MM.1S (cell line): ENCODE measurements around the gene IL3.

ENCODE experiments used
- DNase-seq: peaks from one replicate; pipeline ENCODE4 v3.0.0-alpha.2; 2015
- H2AFZ ChIP-seq: fragments of 300-600 bp; sonication (generic); 2 replicates; pipeline ENCODE4 v1.6.0; 2016; ENCODE audit warnings: antibody characterized with exemption, low read length
- H3F3A ChIP-seq: fragments of 300-600 bp; sonication (generic); 2 replicates; pipeline ENCODE4 v1.6.1; 2016; ENCODE audit warnings: mild to moderate bottlenecking, antibody characterized with exemption, low read length, moderate library complexity, mixed read lengths; ENCODE audit not compliant: insufficient read depth
- H3K27ac ChIP-seq: fragments of 300-600 bp; sonication (generic); 2 replicates; pipeline ENCODE4 v1.5.1; 2016; ENCODE audit warnings: mild to moderate bottlenecking, low read length
- H3K27me3 ChIP-seq: fragments of 300-600 bp; sonication (generic); replicated peaks from 2 replicates; pipeline ENCODE4 v1.6.0; 2016; ENCODE audit warnings: low read length; ENCODE audit not compliant: insufficient read depth
- H3K36me3 ChIP-seq: fragments of 300-600 bp; sonication (generic); replicated peaks from 2 replicates; pipeline ENCODE4 v1.6.1; 2016; ENCODE audit warnings: mild to moderate bottlenecking, low read length, mixed read lengths; ENCODE audit not compliant: insufficient read depth
- H3K4me1 ChIP-seq: fragments of 300-600 bp; sonication (generic); 2 replicates; pipeline ENCODE4 v1.6.1; 2016; ENCODE audit warnings: low read length, mixed read lengths
- H3K4me2 ChIP-seq: fragments of 300-600 bp; sonication (generic); 2 replicates; pipeline ENCODE4 v1.6.0; 2016; ENCODE audit warnings: low read depth, low read length
- H3K4me3 ChIP-seq: fragments of 300-600 bp; sonication (generic); 2 replicates; pipeline ENCODE4 v1.5.1; 2016; ENCODE audit warnings: low read length, mixed read lengths
- H3K79me2 ChIP-seq: fragments of 300-600 bp; sonication (generic); 2 replicates; pipeline ENCODE4 v1.6.1; 2016; ENCODE audit warnings: mixed run types, low read length, mixed read lengths
- H3K9ac ChIP-seq: fragments of 300-600 bp; sonication (generic); 2 replicates; pipeline ENCODE4 v1.6.1; 2016; ENCODE audit warnings: low read length, mixed read lengths
- H3K9me2 ChIP-seq: fragments of 300-600 bp; sonication (generic); replicated peaks from 2 replicates; pipeline ENCODE4 v1.6.1; 2016; ENCODE audit warnings: mild to moderate bottlenecking, low read length, mixed read lengths; ENCODE audit not compliant: insufficient read depth
- H3K9me3 ChIP-seq: fragments of 300-600 bp; sonication (generic); replicated peaks from 2 replicates; pipeline ENCODE4 v1.6.1; 2016; ENCODE audit warnings: mild to moderate bottlenecking, low read length, mixed read lengths; ENCODE audit not compliant: insufficient read depth
- H4K20me1 ChIP-seq: fragments of 300-600 bp; sonication (generic); 2 replicates; pipeline ENCODE4 v1.6.1; 2016; ENCODE audit warnings: mild to moderate bottlenecking, low read length, moderate library complexity, mixed read lengths; ENCODE audit not compliant: insufficient read depth
- EZH2 ChIP-seq: fragments of 300-600 bp; sonication (generic); optimal IDR thresholded peaks from 2 replicates; pipeline ENCODE3; 2017; ENCODE audit warnings: low read depth, mild to moderate bottlenecking, antibody characterized with exemption, low read length, mixed read lengths
- EZH2phosphoT487 ChIP-seq: fragments of 300-600 bp; sonication (generic); IDR thresholded peaks from 2 replicates; pipeline ENCODE4 v1.6.1; 2018; ENCODE audit warnings: antibody characterized with exemption, low read length
- TF ChIP-seq, protein P1 (sequence below): fragments of 300-600 bp; sonication (generic); IDR thresholded peaks from 2 replicates; pipeline ENCODE4 v1.5.1; 2016; ENCODE audit warnings: antibody characterized with exemption, low read length, mixed read lengths

The IL3 gene

GRCh38 chr5:132059696-132060500 lies 557 bp upstream of the IL3 start:
- H3K36me3 ChIP-seq, result no peaks in the 10 kb centered on the region
- H3K4me3 ChIP-seq, result no peak overlapping the region
- no peak for DNase-seq
- H3K9ac ChIP-seq, result no peak overlapping the region
- H3K4me1 ChIP-seq, result peaks cover 2% of the 10 kb centered on the region
- H3F3A ChIP-seq, result no peaks in the 10 kb centered on the region
- H3K4me2 ChIP-seq, result no peak overlapping the region
- no peaks in the 10 kb centered on the region for H3K9me3 ChIP-seq
- H2AFZ ChIP-seq, result no peak overlapping the region
- no peaks in the 10 kb centered on the region for H3K9me2 ChIP-seq
- H4K20me1 ChIP-seq, result no peaks in the 10 kb centered on the region
- H3K27me3 ChIP-seq, result no peaks in the 10 kb centered on the region
- TF ChIP-seq EZH2phosphoT487 (no peak), EZH2 (no peak)
- TF ChIP-seq, protein P1, sequence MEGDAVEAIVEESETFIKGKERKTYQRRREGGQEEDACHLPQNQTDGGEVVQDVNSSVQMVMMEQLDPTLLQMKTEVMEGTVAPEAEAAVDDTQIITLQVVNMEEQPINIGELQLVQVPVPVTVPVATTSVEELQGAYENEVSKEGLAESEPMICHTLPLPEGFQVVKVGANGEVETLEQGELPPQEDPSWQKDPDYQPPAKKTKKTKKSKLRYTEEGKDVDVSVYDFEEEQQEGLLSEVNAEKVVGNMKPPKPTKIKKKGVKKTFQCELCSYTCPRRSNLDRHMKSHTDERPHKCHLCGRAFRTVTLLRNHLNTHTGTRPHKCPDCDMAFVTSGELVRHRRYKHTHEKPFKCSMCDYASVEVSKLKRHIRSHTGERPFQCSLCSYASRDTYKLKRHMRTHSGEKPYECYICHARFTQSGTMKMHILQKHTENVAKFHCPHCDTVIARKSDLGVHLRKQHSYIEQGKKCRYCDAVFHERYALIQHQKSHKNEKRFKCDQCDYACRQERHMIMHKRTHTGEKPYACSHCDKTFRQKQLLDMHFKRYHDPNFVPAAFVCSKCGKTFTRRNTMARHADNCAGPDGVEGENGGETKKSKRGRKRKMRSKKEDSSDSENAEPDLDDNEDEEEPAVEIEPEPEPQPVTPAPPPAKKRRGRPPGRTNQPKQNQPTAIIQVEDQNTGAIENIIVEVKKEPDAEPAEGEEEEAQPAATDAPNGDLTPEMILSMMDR, result no peak
- H3K27ac ChIP-seq, result no peak overlapping the region
- H3K79me2 ChIP-seq, result no peaks in the 10 kb centered on the region

DNA sequence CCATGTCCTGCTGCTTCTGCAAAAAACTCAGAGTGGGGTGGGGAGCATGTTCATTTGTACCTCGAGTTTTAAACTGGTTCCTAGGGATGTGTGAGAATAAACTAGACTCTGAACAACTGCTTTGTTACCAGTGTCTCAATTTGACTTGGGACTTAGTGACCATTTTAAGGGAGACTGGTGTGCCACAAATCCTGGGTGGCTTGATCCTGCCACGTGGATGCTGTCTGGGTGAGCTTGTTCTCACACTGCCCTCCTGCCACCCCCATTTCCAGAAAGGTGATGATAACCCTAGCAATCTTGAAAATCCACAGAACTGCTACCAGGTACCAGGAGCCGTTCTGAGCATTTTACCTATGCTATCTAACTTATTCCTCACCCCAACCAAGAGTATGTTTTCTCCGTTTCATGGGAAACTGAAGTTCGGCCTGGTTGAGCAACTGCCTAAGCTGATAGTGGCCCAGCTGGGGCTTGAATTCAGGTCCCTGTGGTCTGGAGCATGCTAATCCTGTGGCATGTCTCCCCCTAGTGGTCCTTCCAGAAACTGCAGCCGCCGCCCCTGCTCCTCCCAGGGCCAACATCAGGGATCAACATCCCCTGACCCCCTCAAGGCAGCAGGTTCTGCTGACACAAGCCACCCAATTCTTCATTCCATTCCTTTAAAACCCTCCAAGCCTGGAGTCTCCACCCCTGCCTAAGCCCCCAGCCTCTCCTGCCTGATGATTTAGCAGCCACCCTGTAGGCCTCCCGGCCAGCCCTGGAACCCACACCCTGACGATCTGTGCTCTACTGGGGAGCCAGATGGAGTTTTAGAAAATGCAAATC lies 2.8 kb downstream of the IL3 start:
- no peaks in the 10 kb centered on the region for H3K79me2 ChIP-seq
- no peak overlapping the region for H2AFZ ChIP-seq
- no peak overlapping the region for H3K9ac ChIP-seq
- no peaks in the 10 kb centered on the region for H3K9me3 ChIP-seq
- no peaks in the 10 kb centered on the region for H4K20me1 ChIP-seq
- H3K9me2 ChIP-seq, result no peaks in the 10 kb centered on the region
- H3K27ac ChIP-seq, result no peak overlapping the region
- no peaks in the 10 kb centered on the region for H3K27me3 ChIP-seq
- H3K4me2 ChIP-seq, result no peak overlapping the region
- peaks cover 7% of the 10 kb centered on the region for H3K4me1 ChIP-seq
- H3K36me3 ChIP-seq, result no peaks in the 10 kb centered on the region
- H3F3A ChIP-seq, result no peaks in the 10 kb centered on the region
- no peak overlapping the region for H3K4me3 ChIP-seq
- TF ChIP-seq EZH2 (no peak), EZH2phosphoT487 (no peak)
- TF ChIP-seq, protein P1, result peak; percentile 99
- peak; percentile 74 for DNase-seq

DNA sequence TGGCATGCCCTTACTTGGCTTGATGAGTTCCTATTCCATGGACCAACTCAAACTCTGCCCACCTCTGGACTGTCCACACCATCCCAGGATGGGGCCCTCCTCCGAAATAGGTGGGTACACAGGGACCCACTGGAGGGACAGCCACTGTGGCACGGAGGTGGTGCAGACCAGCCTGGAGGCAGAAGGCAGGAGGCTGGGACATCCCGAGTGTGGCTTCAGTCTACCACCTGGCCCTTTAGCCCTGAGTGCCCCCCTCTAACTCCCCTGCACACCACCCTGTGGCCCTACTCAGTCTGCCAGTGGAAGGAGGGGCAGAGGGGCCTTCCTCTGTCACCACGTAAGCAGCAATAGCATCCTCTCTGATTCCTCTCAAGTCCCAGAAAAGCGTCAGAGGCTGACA lies 3.7 kb downstream of the IL3 start:
- Histone ChIP-seq H3F3A (no peaks in the 10 kb centered on the region), H3K27me3 (no peaks in the 10 kb centered on the region), H3K4me2 (no peak overlapping the region), H4K20me1 (no peaks in the 10 kb centered on the region), H3K27ac (no peak overlapping the region), H3K79me2 (no peaks in the 10 kb centered on the region), H3K4me1 (peaks cover 7% of the 10 kb centered on the region), H3K9ac (no peak overlapping the region), H2AFZ (no peak overlapping the region), H3K4me3 (no peak overlapping the region), H3K9me2 (no peaks in the 10 kb centered on the region), H3K9me3 (no peaks in the 10 kb centered on the region), H3K36me3 (no peaks in the 10 kb centered on the region)
- TF ChIP-seq EZH2phosphoT487 (no peak), EZH2 (no peak)
- TF ChIP-seq, protein P1, result no peak
- DNase-seq, result no peak
